SK-N-SH treated with all-trans-retinoic acid at 6 μM for 48 hours (cell line): Measurements from ENCODE around the gene BLOC1S6.

ENCODE experiments used
- ARNTL ChIP-seq: fragments of 450-650 bp; formaldehyde crosslinking; IDR thresholded peaks from 2 replicates; pipeline ENCODE4 v1.5.0; 2020; ENCODE audit warnings: low read depth, mild to moderate bottlenecking, moderate library complexity, borderline replicate concordance
- TCF4 ChIP-seq: fragments of 250-450 bp; sonication (Bioruptor Pico); IDR thresholded peaks from 2 replicates; pipeline ENCODE4 v1.8.0; 2021; ENCODE audit warnings: mild to moderate bottlenecking, moderate library complexity, borderline replicate concordance
- TOX ChIP-seq: fragments of 250-450 bp; sonication (Bioruptor Pico); IDR thresholded peaks from 2 replicates; pipeline ENCODE4 v1.8.0; 2021; ENCODE audit warnings: mild to moderate bottlenecking, moderate library complexity, borderline replicate concordance
- ZNF70 ChIP-seq: fragments of 450-650 bp; formaldehyde crosslinking; IDR thresholded peaks from 2 replicates; pipeline ENCODE4 v1.5.0; 2020; ENCODE audit warnings: mild to moderate bottlenecking, moderate library complexity
- TF ChIP-seq, protein P1 (sequence below): fragments of 250-450 bp; sonication (Bioruptor Pico); IDR thresholded peaks from 2 replicates; pipeline ENCODE4 v1.5.1; 2021; ENCODE audit warnings: mild to moderate bottlenecking, moderate library complexity
- TF ChIP-seq, protein P2 (sequence below): fragments of 250-450 bp; sonication (Bioruptor Pico); IDR thresholded peaks from 2 replicates; pipeline ENCODE4 v1.5.1; 2020; ENCODE audit warnings: low read depth, mild to moderate bottlenecking, moderate library complexity

DNA sequence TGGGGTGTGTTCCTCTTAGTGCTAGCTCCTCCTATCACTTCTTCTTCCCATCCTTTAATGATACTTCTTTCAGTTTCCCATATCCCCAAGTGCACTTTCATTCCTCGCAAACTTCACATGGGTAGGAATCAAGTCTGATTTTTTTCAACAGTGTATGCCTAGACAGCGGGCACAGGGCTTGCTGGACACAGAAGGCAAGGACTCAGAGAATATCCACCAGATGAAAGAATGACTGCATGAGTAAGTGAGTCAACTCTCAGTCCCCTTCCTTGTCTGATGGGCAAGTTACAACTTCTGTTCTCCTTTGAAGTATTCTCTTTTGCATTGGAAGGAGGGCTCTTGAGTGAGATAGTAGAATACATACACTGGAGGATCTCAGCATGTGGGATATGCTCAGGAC lies 44.6 kb downstream of the BLOC1S6 start:
- TF ChIP-seq TCF4 (no peak), ARNTL (CRISPR knock-in tag) (no peak), TOX (CRISPR knock-in tag) (no peak), ZNF70 (no peak)
- TF ChIP-seq, protein P1, sequence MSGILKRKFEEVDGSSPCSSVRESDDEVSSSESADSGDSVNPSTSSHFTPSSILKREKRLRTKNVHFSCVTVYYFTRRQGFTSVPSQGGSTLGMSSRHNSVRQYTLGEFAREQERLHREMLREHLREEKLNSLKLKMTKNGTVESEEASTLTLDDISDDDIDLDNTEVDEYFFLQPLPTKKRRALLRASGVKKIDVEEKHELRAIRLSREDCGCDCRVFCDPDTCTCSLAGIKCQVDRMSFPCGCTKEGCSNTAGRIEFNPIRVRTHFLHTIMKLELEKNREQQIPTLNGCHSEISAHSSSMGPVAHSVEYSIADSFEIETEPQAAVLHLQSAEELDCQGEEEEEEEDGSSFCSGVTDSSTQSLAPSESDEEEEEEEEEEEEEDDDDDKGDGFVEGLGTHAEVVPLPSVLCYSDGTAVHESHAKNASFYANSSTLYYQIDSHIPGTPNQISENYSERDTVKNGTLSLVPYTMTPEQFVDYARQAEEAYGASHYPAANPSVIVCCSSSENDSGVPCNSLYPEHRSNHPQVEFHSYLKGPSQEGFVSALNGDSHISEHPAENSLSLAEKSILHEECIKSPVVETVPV (CRISPR knock-in tag), result no peak
- TF ChIP-seq, protein P2, sequence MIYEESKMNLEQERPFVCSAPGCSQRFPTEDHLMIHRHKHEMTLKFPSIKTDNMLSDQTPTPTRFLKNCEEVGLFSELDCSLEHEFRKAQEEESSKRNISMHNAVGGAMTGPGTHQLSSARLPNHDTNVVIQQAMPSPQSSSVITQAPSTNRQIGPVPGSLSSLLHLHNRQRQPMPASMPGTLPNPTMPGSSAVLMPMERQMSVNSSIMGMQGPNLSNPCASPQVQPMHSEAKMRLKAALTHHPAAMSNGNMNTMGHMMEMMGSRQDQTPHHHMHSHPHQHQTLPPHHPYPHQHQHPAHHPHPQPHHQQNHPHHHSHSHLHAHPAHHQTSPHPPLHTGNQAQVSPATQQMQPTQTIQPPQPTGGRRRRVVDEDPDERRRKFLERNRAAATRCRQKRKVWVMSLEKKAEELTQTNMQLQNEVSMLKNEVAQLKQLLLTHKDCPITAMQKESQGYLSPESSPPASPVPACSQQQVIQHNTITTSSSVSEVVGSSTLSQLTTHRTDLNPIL (CRISPR knock-in tag), result no peak
